ENCODE results near the gene NOPCHAP1. TPM values are rescaled to one million over a fixed set of nuclear protein-coding genes. Genes with fewer than 3 reads are reported as not detected.
A peak's percentile ranks its signal among the peaks of the same experiment; 100 is the strongest.

NOPCHAP1 gene
- total RNA-seq, 1 experiment from 2014 or later, result 33.3 TPM

DNA sequence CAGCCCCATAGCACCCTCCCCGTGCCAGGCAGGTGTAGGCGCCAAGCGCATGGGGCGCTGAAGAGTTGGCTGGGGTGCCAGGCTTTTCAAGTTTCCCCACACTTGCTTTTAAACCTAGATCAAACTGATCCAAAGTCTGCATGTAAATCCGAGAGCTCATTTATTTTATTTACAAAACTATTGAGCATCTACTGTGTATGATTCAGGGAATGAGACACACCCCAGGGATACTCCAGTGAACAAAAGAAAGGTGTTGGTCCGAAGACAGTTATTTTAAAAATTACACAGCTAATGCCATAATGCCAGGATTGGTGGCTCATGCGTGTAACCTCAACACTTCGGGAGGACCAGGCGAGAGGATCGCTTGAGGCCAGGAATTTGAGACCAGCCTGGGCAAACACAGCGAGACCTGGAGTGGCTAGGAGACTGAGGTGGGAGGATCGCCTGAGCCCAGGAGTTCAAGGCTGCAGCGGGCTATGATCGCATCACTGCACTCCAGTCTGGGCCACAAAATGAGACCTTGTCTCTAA, 27.2 kb upstream of the NOPCHAP1 start:
- intact Hi-C loops (cut with micrococcal nuclease), result loop anchor here (2.0 kb wide), 1 partner anchor 502 kb away; the partner anchor contains the start of gene CHST11
- H3K4me3 Mint-ChIP-seq (ENCODE audit: unreplicated experiment), result peak overlapping the region; percentile 91
- TF ChIP-seq, protein P1, sequence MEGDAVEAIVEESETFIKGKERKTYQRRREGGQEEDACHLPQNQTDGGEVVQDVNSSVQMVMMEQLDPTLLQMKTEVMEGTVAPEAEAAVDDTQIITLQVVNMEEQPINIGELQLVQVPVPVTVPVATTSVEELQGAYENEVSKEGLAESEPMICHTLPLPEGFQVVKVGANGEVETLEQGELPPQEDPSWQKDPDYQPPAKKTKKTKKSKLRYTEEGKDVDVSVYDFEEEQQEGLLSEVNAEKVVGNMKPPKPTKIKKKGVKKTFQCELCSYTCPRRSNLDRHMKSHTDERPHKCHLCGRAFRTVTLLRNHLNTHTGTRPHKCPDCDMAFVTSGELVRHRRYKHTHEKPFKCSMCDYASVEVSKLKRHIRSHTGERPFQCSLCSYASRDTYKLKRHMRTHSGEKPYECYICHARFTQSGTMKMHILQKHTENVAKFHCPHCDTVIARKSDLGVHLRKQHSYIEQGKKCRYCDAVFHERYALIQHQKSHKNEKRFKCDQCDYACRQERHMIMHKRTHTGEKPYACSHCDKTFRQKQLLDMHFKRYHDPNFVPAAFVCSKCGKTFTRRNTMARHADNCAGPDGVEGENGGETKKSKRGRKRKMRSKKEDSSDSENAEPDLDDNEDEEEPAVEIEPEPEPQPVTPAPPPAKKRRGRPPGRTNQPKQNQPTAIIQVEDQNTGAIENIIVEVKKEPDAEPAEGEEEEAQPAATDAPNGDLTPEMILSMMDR (IDR thresholded peaks at IDR 0.05; ENCODE audit: unreplicated experiment), result no peak
- no peaks in the 10 kb centered on the region for H3K36me3 Mint-ChIP-seq (ENCODE audit: insufficient read depth, unreplicated experiment)
- peak overlapping the region; percentile 85 for H3K27ac Mint-ChIP-seq (ENCODE audit: low read depth, unreplicated experiment)
- DNase-seq (ENCODE audit: unreplicated experiment), result no peak
- no TSS peak for BruUV-seq (replicated peaks)
- no peaks in the 10 kb centered on the region for H3K27me3 Mint-ChIP-seq (ENCODE audit: insufficient read depth, unreplicated experiment)
- no peaks in the 10 kb centered on the region for H3K9me3 Mint-ChIP-seq (ENCODE audit: unreplicated experiment)
- CTCF ChIA-PET, result interaction anchor here (0.6 to 3.4 kb wide), 18 partner anchors 10 to 577 kb away, joined by 3 to 11 read pairs (median 4); partner anchors contain the start of gene NOPCHAP1
- H3K4me1 Mint-ChIP-seq (ENCODE audit: insufficient read depth, unreplicated experiment), result peaks cover 11% of the 10 kb centered on the region
- POLR2A ChIA-PET, result interaction anchor here (0.6 to 3.2 kb wide), 20 partner anchors 14 to 951 kb away, joined by 3 to 20 read pairs (median 4); partner anchors contain the start of genes CHST11, NOPCHAP1 and WASHC4

DNA sequence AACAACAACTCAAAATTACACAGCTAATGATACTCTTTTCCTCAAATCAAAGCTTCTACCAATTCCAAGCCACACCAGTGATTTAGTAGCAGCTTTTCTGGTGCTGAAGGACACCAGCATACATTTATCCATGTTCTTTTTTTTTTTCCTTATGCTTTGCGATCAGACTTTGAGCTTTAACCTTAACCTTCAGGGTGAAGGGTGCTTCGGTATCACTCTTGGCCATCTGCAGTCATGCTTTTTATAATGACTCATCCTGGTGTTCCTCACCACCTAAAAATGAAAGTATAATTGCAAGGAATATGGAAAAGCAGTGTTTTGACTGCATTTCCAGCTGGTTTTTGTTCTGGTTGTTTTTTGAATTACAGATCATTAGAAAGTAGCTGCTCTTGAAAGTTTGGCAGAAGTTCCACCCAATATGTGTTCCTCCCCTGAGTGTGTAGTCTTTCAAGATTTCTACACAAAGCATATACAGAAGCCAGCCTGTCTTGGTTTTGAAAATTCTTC, 26.7 kb upstream of the NOPCHAP1 start:
- Mint-ChIP-seq H3K27me3 (ENCODE audit: insufficient read depth, unreplicated experiment) (no peaks in the 10 kb centered on the region), H3K4me1 (ENCODE audit: insufficient read depth, unreplicated experiment) (peaks cover 11% of the 10 kb centered on the region), H3K9me3 (ENCODE audit: unreplicated experiment) (no peaks in the 10 kb centered on the region), H3K36me3 (ENCODE audit: insufficient read depth, unreplicated experiment) (no peaks in the 10 kb centered on the region), H3K4me3 (ENCODE audit: unreplicated experiment) (peak overlapping the region; percentile 91), H3K27ac (ENCODE audit: low read depth, unreplicated experiment) (peak overlapping the region; percentile 85)
- BruUV-seq (replicated peaks), result no TSS peak
- ChIA-PET CTCF (interaction anchor here (0.6 to 3.4 kb wide), 20 partner anchors 9 to 577 kb away, joined by 3 to 11 read pairs (median 4); partner anchors contain the start of gene NOPCHAP1), POLR2A (interaction anchor here (0.6 to 3.2 kb wide), 20 partner anchors 14 to 950 kb away, joined by 3 to 20 read pairs (median 4); partner anchors contain the start of genes CHST11, NOPCHAP1 and WASHC4)
- TF ChIP-seq, protein P1 (IDR thresholded peaks at IDR 0.05; ENCODE audit: unreplicated experiment), result no peak
- DNase-seq (ENCODE audit: unreplicated experiment), result peak; percentile 53
- intact Hi-C loops (cut with micrococcal nuclease), result loop anchor here (2.0 kb wide), 1 partner anchor 503 kb away; the partner anchor contains the start of gene CHST11

DNA sequence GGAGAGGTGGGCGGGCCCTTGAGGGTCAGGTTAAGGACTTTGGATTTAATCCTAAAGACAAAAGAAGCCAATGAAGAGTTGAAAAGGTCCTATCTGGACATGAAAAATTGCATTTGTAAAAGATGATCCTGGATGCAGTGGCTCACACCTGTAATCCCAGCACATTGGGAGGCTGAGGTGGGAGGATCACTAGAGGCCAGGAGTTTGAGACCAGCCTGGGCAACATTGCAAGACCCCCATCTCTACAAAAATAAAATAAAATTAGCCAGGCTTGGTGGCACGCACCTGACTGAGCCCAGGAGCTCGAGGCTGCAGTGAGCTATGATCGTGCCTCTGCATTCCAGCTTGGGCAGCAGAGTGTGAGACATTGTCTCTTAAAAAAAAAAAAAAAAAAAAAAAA, 25.7 kb upstream of the NOPCHAP1 start:
- intact Hi-C loops (cut with micrococcal nuclease), result no loop called here
- Mint-ChIP-seq H3K27ac (ENCODE audit: low read depth, unreplicated experiment) (no peak overlapping the region), H3K4me1 (ENCODE audit: insufficient read depth, unreplicated experiment) (peaks cover 11% of the 10 kb centered on the region), H3K4me3 (ENCODE audit: unreplicated experiment) (no peak overlapping the region), H3K27me3 (ENCODE audit: insufficient read depth, unreplicated experiment) (no peaks in the 10 kb centered on the region), H3K9me3 (ENCODE audit: unreplicated experiment) (no peaks in the 10 kb centered on the region), H3K36me3 (ENCODE audit: insufficient read depth, unreplicated experiment) (no peaks in the 10 kb centered on the region)
- no TSS peak for BruUV-seq (replicated peaks)
- POLR2A ChIA-PET, result interaction anchor here (0.5 to 3.2 kb wide), 2 partner anchors 13 to 1011 kb away, joined by 3 to 17 read pairs; no protein-coding TSS in a partner anchor
- no peak for DNase-seq (ENCODE audit: unreplicated experiment)
- CTCF ChIA-PET, result interaction anchor here (0.5 to 1.7 kb wide), 3 partner anchors 8 to 665 kb away, joined by 3 to 7 read pairs (median 7); no protein-coding TSS in a partner anchor
- TF ChIP-seq, protein P1 (IDR thresholded peaks at IDR 0.05; ENCODE audit: unreplicated experiment), result no peak

DNA sequence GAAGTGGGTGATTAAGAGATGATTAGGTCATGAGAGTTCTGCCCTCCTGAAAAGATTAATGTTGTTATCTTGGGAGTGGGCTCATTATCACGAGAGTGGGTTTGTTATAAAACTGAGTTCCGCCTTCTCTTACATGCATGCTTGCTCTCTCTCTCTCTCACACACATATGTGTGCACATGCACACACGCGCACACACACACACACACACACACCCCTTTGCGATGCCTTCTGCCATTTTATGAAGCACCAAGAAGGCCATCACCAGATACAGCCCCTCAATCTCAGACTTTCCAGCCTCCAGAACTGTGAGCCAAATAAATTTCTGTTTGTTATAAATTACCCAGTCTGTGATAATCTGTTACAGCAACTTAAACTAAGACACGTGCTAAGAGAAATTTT, 22.4 kb upstream of the NOPCHAP1 start:
- H3K4me1 Mint-ChIP-seq (ENCODE audit: insufficient read depth, unreplicated experiment), result peaks cover 11% of the 10 kb centered on the region
- TF ChIP-seq, protein P1 (IDR thresholded peaks at IDR 0.05; ENCODE audit: unreplicated experiment), result no peak
- intact Hi-C loops (cut with micrococcal nuclease), result no loop called here
- POLR2A ChIA-PET, result no interaction called here
- H3K9me3 Mint-ChIP-seq (ENCODE audit: unreplicated experiment), result no peaks in the 10 kb centered on the region
- BruUV-seq (replicated peaks), result no TSS peak
- CTCF ChIA-PET, result no interaction called here
- no peaks in the 10 kb centered on the region for H3K36me3 Mint-ChIP-seq (ENCODE audit: insufficient read depth, unreplicated experiment)
- no peak for DNase-seq (ENCODE audit: unreplicated experiment)
- no peak overlapping the region for H3K4me3 Mint-ChIP-seq (ENCODE audit: unreplicated experiment)
- no peak overlapping the region for H3K27ac Mint-ChIP-seq (ENCODE audit: low read depth, unreplicated experiment)
- H3K27me3 Mint-ChIP-seq (ENCODE audit: insufficient read depth, unreplicated experiment), result no peaks in the 10 kb centered on the region

Measured in MCF 10A (cell line).